Bronchial epithelial cell (primary cell): ENCODE data around the gene ACE. TPM values are rescaled to one million over a fixed set of nuclear protein-coding genes. Genes with fewer than 3 reads are reported as not detected.

Experiments used
- DNase-seq: peaks from one replicate; pipeline ENCODE4 v3.0.0-alpha.2; 2010; ENCODE audit warnings: low read depth
- FAIRE-seq: peaks from 2 replicates; lab custom pipeline; 2011; peaks lifted over from hg19 to GRCh38; lab: Jason Lieb, UNC
- H3K27me3 ChIP-seq: 2 replicates; pipeline ENCODE4 v1.5.1; 2011; ENCODE audit warnings: low read length; ENCODE audit not compliant: control insufficient read depth, insufficient read depth
- H3K36me3 ChIP-seq: 2 replicates; pipeline ENCODE4 v1.5.1; 2011; ENCODE audit warnings: low read length; ENCODE audit not compliant: control insufficient read depth, insufficient read depth
- H3K4me3 ChIP-seq: 2 replicates; pipeline ENCODE4 v1.5.1; 2011; ENCODE audit warnings: mild to moderate bottlenecking, low read depth, low read length, control low read depth
- total RNA-seq: library from RNA; depleted of rRNA; stranded (reverse); fragments of >200 nt; gene quantifications from 2 replicates; pipeline ENCODE4 v1.2.1, GENCODE V29; 2014
- TF ChIP-seq, protein P1 (sequence below): IDR thresholded peaks from 2 replicates; pipeline ENCODE4 v1.5.1; 2011; ENCODE audit warnings: mild to moderate bottlenecking, moderate library complexity, low read length, control low read depth, inconsistent platforms; ENCODE audit not compliant: insufficient read depth, severe bottlenecking

ACE gene
- total RNA-seq, 1 donor from 2014 or later: not detected

DNA sequence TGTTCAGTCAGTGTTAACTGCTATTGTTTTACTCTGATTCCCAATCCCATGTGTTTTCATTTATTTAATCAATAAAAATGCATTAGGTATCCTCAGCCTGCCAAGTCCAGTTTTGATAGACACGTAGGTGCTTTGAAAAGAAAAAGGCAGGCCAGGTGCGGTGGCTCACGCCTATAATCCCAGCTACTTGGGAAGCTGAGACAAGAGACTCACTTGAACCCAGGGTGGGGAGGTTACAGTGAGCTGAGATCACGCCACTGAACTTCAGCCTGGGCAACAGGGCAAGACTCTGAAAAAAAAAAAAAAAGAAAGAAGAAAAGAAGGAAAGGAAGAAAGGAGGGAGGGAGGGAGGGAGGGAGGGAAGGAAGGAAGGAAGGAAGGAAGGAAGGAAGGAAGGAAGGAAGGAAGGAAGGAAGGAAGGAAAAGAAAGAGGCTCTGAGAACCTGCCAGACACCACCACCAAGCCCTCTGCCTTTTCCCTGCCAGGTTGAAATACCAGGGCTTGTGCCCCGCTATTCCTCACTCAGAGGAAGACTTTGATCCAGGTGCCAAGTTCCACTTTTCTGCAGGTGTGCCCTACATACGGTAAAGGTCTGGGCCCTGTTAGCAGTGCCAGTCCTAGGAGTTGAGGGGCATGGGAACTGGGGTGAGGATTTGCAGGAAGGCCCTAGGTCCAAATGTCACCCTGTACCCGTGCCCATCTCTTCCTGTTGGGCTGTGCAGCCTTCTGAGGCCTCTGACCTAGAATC, 36.2 kb downstream of the ACE start:
- Histone ChIP-seq H3K36me3 (no peaks in the 10 kb centered on the region), H3K4me3 (no peak overlapping the region), H3K27me3 (peaks cover 2% of the 10 kb centered on the region)
- TF ChIP-seq, protein P1, sequence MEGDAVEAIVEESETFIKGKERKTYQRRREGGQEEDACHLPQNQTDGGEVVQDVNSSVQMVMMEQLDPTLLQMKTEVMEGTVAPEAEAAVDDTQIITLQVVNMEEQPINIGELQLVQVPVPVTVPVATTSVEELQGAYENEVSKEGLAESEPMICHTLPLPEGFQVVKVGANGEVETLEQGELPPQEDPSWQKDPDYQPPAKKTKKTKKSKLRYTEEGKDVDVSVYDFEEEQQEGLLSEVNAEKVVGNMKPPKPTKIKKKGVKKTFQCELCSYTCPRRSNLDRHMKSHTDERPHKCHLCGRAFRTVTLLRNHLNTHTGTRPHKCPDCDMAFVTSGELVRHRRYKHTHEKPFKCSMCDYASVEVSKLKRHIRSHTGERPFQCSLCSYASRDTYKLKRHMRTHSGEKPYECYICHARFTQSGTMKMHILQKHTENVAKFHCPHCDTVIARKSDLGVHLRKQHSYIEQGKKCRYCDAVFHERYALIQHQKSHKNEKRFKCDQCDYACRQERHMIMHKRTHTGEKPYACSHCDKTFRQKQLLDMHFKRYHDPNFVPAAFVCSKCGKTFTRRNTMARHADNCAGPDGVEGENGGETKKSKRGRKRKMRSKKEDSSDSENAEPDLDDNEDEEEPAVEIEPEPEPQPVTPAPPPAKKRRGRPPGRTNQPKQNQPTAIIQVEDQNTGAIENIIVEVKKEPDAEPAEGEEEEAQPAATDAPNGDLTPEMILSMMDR: no peak
- DNase-seq (no peak), FAIRE-seq (no peak)

DNA sequence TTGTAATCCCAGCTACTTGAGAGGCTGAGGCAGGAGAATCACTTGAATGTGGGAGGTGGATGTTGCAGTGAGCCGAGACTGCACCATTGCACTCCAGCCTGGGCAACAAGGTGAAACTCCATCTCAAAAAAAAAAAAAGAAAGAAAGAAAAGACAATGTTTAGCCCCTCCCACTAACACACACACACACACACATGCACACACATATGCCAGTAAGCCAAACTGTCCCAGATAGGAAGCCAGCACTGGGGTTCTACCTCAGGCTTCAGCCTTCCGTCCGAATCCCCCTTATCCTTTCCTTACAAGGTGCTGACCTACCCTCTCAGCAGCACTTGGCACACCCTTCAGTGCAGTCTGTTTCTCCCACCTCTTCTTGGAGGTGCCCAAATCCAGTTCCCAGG, 37.6 kb downstream of the ACE start:
- DNase-seq: no peak
- no peaks in the 10 kb centered on the region for H3K36me3 ChIP-seq
- H3K4me3 ChIP-seq: no peak overlapping the region
- H3K27me3 ChIP-seq: peaks cover 5% of the 10 kb centered on the region
- no peak for FAIRE-seq
- TF ChIP-seq, protein P1: no peak

DNA sequence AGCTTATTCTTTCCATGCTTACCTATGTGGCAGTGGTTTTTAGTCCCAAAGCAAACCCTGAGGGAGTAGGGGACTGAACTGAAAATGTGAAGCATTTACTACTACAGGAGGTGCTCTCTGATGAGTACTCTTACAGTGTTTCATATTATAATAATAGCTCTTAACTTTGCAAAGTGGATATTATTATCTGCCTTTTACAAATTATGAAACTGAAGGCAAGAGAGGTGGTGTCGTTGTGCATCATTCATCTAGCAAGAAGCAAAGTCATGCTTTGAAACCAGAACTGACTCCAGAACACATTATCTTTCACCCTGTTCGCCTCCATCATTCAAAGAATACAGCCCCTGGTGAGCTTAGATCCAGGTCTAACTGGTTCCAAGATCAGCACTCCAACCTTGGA, 38.1 kb downstream of the ACE start:
- Histone ChIP-seq H3K36me3 (no peaks in the 10 kb centered on the region), H3K4me3 (no peak overlapping the region), H3K27me3 (peaks cover 5% of the 10 kb centered on the region)
- TF ChIP-seq, protein P1: no peak
- FAIRE-seq: no peak
- no peak for DNase-seq

DNA sequence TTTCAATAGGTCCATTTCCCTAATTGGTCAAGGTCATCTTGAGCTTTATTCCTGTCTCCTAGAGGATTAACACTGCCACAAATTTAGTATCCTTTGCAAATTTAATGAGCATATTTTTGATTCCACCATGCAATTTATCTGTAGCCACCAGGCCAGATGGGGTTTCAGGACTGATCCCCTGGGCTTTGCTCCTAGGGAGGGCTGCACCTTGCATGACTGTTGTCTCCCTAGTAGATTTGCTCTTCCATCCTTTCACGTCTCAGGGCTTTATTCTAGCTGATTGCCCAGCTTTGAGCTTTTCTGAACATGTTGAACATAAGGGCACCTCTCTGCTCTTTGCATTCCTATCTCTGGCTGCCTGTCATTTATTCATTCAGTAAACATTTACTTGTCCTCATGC, 38.6 kb downstream of the ACE start:
- FAIRE-seq: no peak
- no peak for DNase-seq
- Histone ChIP-seq H3K27me3 (peaks cover 5% of the 10 kb centered on the region), H3K4me3 (no peak overlapping the region), H3K36me3 (no peaks in the 10 kb centered on the region)
- TF ChIP-seq, protein P1: no peak

DNA sequence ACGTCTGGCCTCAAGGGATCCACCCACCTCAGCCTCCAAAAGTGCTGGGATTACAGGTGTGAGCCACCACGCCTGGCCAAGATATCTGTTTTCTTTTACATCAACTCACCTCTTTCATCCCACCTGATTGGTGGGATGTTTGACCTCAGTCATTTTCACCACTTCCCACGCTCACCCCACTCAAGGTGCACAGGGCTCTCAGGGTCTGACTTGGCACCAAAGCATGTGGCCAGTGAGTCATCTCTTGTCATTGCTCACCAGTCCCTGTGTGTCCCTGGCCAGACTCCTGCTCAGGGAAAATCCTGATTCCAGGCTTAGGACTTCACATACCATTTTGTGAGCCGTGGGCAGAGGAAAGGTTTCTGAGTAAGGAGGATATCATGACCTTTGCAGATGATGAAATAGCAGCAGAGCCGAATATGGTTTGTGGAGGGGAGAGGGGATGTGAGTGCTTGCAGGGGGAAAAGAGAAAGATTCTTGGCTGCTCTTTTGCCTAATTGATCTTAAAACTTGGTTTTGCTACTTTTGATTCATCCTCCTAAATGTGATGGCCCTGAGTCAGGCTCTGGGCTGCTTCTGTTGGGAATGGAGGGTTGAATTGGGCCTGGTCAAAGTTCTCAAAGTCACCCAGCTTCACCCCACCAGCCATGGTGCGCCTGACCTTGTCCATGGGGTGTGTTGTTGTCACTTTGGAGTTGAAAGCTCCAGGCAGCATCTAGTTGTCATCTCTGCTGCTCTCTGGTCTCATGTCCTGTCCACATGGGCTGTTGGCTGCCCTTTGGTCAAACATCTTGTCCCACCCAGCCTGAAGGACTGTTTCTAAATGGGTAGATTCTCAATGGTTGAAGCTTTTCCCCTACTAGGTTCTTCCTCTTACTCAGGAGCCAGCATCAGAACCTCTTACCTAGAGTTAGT, 40.3 kb downstream of the ACE start:
- no peaks in the 10 kb centered on the region for H3K36me3 ChIP-seq
- H3K4me3 ChIP-seq: no peak overlapping the region
- peaks cover 6% of the 10 kb centered on the region for H3K27me3 ChIP-seq
- TF ChIP-seq, protein P1: no peak
- FAIRE-seq (peak; percentile 82), DNase-seq (peak; percentile 75)
